SK-N-SH (cell line): Measurements from ENCODE around the gene RIN2. TPM values are rescaled to one million over a fixed set of nuclear protein-coding genes. Genes with fewer than 3 reads are reported as not detected.

ENCODE experiments used
- CTCF ChIA-PET: fragments of 300-600, 350-600 bp; formaldehyde crosslinking; extraction: SDS; loops from one replicate; lab custom pipeline; 2021; lab: Yijun Ruan, JAX
- POLR2A ChIA-PET: fragments of 350-600 bp; sonication (Branson Sonifier 250); formaldehyde crosslinking; extraction: SDS; loops from one replicate; lab custom pipeline; 2020; ENCODE audit warnings: antibody characterized with exemption, inconsistent platforms; lab: Yijun Ruan, JAX
- DNase-seq: peaks from one replicate; pipeline ENCODE4 v3.0.0; 2012
- H2AFZ ChIP-seq: fragments of 200-600 bp; sonication (generic); 2 replicates; pipeline ENCODE4 v1.8.1; 2016; ENCODE audit warnings: antibody characterized with exemption, mild to moderate bottlenecking, low read depth
- H3F3A ChIP-seq: fragments of 200-600 bp; sonication (generic); replicated peaks from 2 replicates; pipeline ENCODE3; 2016; ENCODE audit warnings: antibody characterized with exemption, mild to moderate bottlenecking; ENCODE audit not compliant: insufficient read depth
- H3K27ac ChIP-seq, 2 experiments: fragments of 200-500 bp in 1 of 2; fragments of 200-600 bp in 1 of 2; sonication (Bioruptor generic) in 1 of 2; sonication (generic), shearing (Covaris generic) in 1 of 2; 2 replicates each; pipeline versions ENCODE4 v1.5.1 to v1.6.1; 2014 to 2016; ENCODE audit warnings: low read depth in 2 of 2, inconsistent platforms in 1 of 2, low read length in 1 of 2, mild to moderate bottlenecking in 1 of 2, mixed read lengths in 1 of 2
- H3K27me3 ChIP-seq: fragments of 200-600 bp; sonication (generic), shearing (Covaris generic); 2 replicates; pipeline ENCODE4 v1.6.1; 2016; ENCODE audit warnings: mixed run types; ENCODE audit not compliant: insufficient read depth
- H3K36me3 ChIP-seq, 2 experiments: fragments of 200-500 bp in 1 of 2; fragments of 200-600 bp in 1 of 2; sonication (Bioruptor generic) in 1 of 2; sonication (generic) in 1 of 2; replicated peaks in 1 of 2; 2 replicates each; pipeline versions ENCODE3 to v1.5.1; 2014 to 2016; ENCODE audit warnings: low read length in 1 of 2, mild to moderate bottlenecking in 1 of 2; ENCODE audit not compliant: insufficient read depth in 2 of 2, control insufficient read depth in 1 of 2
- H3K4me1 ChIP-seq, 2 experiments: fragments of 200-500 bp in 1 of 2; fragments of 200-600 bp in 1 of 2; sonication (Bioruptor generic) in 1 of 2; sonication (generic), shearing (Covaris generic) in 1 of 2; 2 replicates each; pipeline versions ENCODE4 v1.5.1 to v1.6.1; 2014 to 2016; ENCODE audit warnings: low read depth in 1 of 2, low read length in 1 of 2, mixed run types in 1 of 2; ENCODE audit not compliant: insufficient read depth in 2 of 2, control insufficient read depth in 1 of 2
- H3K4me2 ChIP-seq: fragments of 200-600 bp; sonication (generic), shearing (Covaris generic); 2 replicates; pipeline ENCODE4 v1.6.1; 2017; ENCODE audit warnings: mixed run types
- H3K4me3 ChIP-seq, 2 experiments: fragments of 200-500 bp in 1 of 2; fragments of 200-600 bp in 1 of 2; sonication (Bioruptor generic) in 1 of 2; sonication (generic), shearing (Covaris generic) in 1 of 2; 2 replicates each; pipeline versions ENCODE4 v1.5.1 to v1.8.1; 2014 to 2016; ENCODE audit warnings: low read depth in 2 of 2, inconsistent platforms in 1 of 2, low read length in 1 of 2, mild to moderate bottlenecking in 1 of 2, mixed read lengths in 1 of 2, moderate library complexity in 1 of 2
- H3K79me2 ChIP-seq: fragments of 200-600 bp; sonication (generic); 2 replicates; pipeline ENCODE4 v1.8.1; 2017; ENCODE audit warnings: mild to moderate bottlenecking; ENCODE audit not compliant: insufficient read depth
- H3K9ac ChIP-seq: fragments of 200-600 bp; sonication (generic); 2 replicates; pipeline ENCODE4 v1.6.1; 2017; ENCODE audit warnings: mixed run types
- H3K9me2 ChIP-seq: fragments of 200-600 bp; sonication (generic); 2 replicates; pipeline ENCODE4 v1.6.1; 2017; ENCODE audit warnings: mixed run types
- H3K9me3 ChIP-seq: fragments of 200-600 bp; sonication (generic); 2 replicates; pipeline ENCODE4 v1.6.1; 2017; ENCODE audit warnings: mixed run types, mild to moderate bottlenecking, moderate library complexity
- H4K20me1 ChIP-seq: fragments of 200-600 bp; sonication (generic); 2 replicates; pipeline ENCODE4 v1.6.1; 2017; ENCODE audit warnings: mild to moderate bottlenecking, mixed run types; ENCODE audit not compliant: insufficient read depth
- ELF1 ChIP-seq: IDR thresholded peaks from 2 replicates; pipeline ENCODE4 v1.4.0; 2012
- FOSL2 ChIP-seq: IDR thresholded peaks from 2 replicates; pipeline ENCODE4 v1.4.0; 2012; ENCODE audit warnings: low read depth, mild to moderate bottlenecking, moderate library complexity, borderline replicate concordance
- GATA2 ChIP-seq: sonication (generic); formaldehyde crosslinking; IDR thresholded peaks from 2 replicates; pipeline ENCODE4 v1.5.0; 2020; ENCODE audit warnings: mild to moderate bottlenecking, missing genetic modification reagents
- JUND ChIP-seq: IDR thresholded peaks from 2 replicates; pipeline ENCODE4 v1.4.0; 2012
- MEF2A ChIP-seq: IDR thresholded peaks from 2 replicates; pipeline ENCODE4 v1.4.0; 2012; ENCODE audit warnings: low read depth, borderline replicate concordance
- NFIC ChIP-seq: IDR thresholded peaks from 2 replicates; pipeline ENCODE4 v1.4.0; 2012; ENCODE audit warnings: borderline replicate concordance
- NRF1 ChIP-seq: IDR thresholded peaks from 2 replicates; pipeline ENCODE4 v1.6.1; 2012; ENCODE audit warnings: low read depth, mild to moderate bottlenecking, low read length
- RXRA ChIP-seq: IDR thresholded peaks from 2 replicates; pipeline ENCODE4 v1.4.0; 2012; ENCODE audit warnings: low read depth, mild to moderate bottlenecking, borderline replicate concordance
- SIN3A ChIP-seq: IDR thresholded peaks from 2 replicates; pipeline ENCODE4 v1.6.1; 2012; ENCODE audit warnings: low read depth, mild to moderate bottlenecking, low read length, moderate library complexity, borderline replicate concordance
- TAF1 ChIP-seq: IDR thresholded peaks from 2 replicates; pipeline ENCODE4 v1.6.1; 2012; ENCODE audit warnings: low read depth, mild to moderate bottlenecking, low read length, moderate library complexity, borderline replicate concordance
- WGBS: methylation state at CpG from one replicate; pipeline ENCODE4 v1.1.6; 2017; ENCODE audit warnings: low lambda C conversion rate; 5-methylcytosine and 5-hydroxymethylcytosine counted together
- polyA plus RNA-seq, 3 experiments: library from polyadenylated mRNA; depleted of rRNA; stranded (reverse); fragments of >200 nt; gene quantifications; 2 replicates each; pipeline ENCODE4 v1.2.3, GENCODE V29; 2012
- TF ChIP-seq, protein P1 (sequence below): fragments of 150-350 bp; IDR thresholded peaks from 2 replicates; pipeline ENCODE4 v1.6.1; 2016; ENCODE audit warnings: mild to moderate bottlenecking, low read depth, low read length
- TF ChIP-seq, protein P2 (sequence below): IDR thresholded peaks from 2 replicates; pipeline ENCODE4 v1.4.0; 2012; ENCODE audit warnings: low read depth
- TF ChIP-seq, protein P3 (sequence below): IDR thresholded peaks from 2 replicates; pipeline ENCODE4 v1.4.0; 2012; ENCODE audit warnings: low read depth, borderline replicate concordance
- TF ChIP-seq, protein P4 (sequence below): fragments of 150-350 bp; IDR thresholded peaks from 2 replicates; pipeline ENCODE4 v1.6.1; 2017; ENCODE audit warnings: antibody characterized with exemption, low read length, low read depth, borderline replicate concordance
- TF ChIP-seq, protein P5 (sequence below): IDR thresholded peaks from 2 replicates; pipeline ENCODE4; 2012
- TF ChIP-seq, protein P6 (sequence below): IDR thresholded peaks from 2 replicates; pipeline ENCODE4 v1.6.1; 2012; ENCODE audit warnings: mild to moderate bottlenecking, low read depth, low read length, moderate library complexity

The RIN2 gene
- polyA plus RNA-seq, 1 of the 3 experiments (the other 2 are of a cell fraction) = 6.8 TPM

DNA sequence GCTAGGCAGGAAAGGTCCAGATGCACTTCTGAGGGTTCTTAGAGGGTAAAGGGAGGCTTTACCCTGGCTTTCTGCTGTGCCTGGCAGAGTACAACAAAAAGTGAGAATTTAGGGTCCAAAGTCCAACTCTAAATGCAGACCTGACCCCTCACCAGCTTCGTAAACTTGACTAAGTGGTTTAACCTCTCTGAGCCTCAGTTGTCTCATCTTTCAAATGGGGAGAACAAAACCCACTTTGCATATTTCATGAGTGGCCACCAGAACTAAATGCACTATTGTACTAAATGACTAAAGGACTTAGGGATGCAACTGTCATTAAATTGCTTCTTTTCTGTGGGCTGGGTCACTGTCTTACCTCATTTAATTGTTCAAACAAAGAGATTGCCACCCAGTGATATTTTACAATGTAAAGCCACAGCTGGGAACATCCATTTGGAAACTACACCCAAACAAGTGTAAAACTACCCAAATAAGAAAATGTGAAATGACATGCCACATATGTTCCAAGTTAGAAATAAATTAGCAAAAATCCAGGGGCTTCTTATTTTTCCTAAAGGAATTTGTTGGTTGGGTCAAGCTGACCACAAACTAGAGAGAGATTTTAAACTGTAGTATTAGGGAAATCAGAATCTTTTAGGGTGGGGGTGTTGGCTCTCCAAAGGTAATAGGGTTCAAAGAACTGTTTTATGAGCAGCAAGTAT is 48.3 kb upstream of the RIN2 start:
- Histone ChIP-seq H3K36me3 (no peaks in the 10 kb centered on the region), H3K27me3 (peaks cover 31% of the 10 kb centered on the region), H3K4me1 (no peaks in the 10 kb centered on the region), H3K9ac (no peak overlapping the region), H3F3A (no peaks in the 10 kb centered on the region), H4K20me1 (no peaks in the 10 kb centered on the region), H2AFZ (no peak overlapping the region), H3K9me3 (no peaks in the 10 kb centered on the region), H3K4me3 (no peak overlapping the region), H3K9me2 (no peaks in the 10 kb centered on the region), H3K4me2 (no peak overlapping the region), H3K27ac (no peak overlapping the region), H3K79me2 (no peaks in the 10 kb centered on the region)
- ChIA-PET POLR2A (no interaction called here), CTCF (interaction anchor here (1.1 to 2.1 kb wide), 3 partner anchors 17 to 48 kb away, joined by 3 to 7 read pairs (median 5); no protein-coding TSS in a partner anchor)
- 36% methylated on average over 1 of the region's 1 CpG for WGBS
- no peak for DNase-seq
- no peak for TF ChIP-seq FOSL2
- TF ChIP-seq NRF1 = no peak
- TF ChIP-seq, protein P1, sequence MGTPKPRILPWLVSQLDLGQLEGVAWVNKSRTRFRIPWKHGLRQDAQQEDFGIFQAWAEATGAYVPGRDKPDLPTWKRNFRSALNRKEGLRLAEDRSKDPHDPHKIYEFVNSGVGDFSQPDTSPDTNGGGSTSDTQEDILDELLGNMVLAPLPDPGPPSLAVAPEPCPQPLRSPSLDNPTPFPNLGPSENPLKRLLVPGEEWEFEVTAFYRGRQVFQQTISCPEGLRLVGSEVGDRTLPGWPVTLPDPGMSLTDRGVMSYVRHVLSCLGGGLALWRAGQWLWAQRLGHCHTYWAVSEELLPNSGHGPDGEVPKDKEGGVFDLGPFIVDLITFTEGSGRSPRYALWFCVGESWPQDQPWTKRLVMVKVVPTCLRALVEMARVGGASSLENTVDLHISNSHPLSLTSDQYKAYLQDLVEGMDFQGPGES = no peak
- no peak for TF ChIP-seq GATA2 (CRISPR knock-in tag)
- no peak for TF ChIP-seq MEF2A

DNA sequence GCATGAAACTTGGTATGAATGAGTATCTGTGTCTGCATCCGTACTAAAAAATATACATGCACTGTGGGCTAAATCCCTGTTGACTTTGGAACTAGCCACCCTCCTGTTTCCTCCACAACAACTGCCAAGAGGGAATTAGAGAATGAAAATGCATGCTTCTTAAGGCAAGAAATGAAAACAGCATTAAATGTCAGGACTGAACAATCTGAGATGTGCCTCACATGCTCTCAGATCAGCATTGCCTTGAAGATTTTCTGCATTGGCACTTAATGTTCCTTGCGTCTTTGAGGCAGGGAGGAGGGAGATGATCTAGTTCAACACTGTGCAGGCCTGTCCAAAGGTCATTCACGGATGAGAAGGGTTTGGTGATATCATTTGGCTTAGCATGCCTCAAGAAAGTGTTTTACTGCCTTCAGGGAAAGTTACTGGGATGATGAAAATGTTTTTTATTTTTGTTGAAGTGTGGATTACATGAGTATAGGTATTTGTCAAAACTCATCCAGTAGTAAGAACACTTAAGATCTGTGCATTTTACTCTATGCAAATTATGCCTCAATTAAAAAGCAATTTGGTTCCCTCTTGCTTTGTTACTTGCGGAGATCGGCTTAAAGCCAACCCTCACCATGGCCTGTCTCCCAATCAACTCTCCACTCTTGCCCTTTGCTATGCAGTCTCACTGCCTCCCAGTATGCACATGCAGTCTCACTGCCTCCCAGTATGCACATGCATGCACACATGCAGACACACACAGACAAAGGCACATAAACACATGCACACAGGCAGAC is 47.5 kb upstream of the RIN2 start:
- no peaks in the 10 kb centered on the region for H3K9me2 ChIP-seq
- no peaks in the 10 kb centered on the region for H3K79me2 ChIP-seq
- H3F3A ChIP-seq = no peaks in the 10 kb centered on the region
- no peak overlapping the region for H2AFZ ChIP-seq
- no peak overlapping the region for H3K9ac ChIP-seq
- no peaks in the 10 kb centered on the region for H4K20me1 ChIP-seq
- no peak for DNase-seq
- WGBS = 60% methylated on average over 5 of the region's 5 CpGs
- H3K4me3 ChIP-seq = no peak overlapping the region
- no peak overlapping the region for H3K27ac ChIP-seq
- no peaks in the 10 kb centered on the region for H3K9me3 ChIP-seq
- no peak overlapping the region for H3K4me2 ChIP-seq
- no peaks in the 10 kb centered on the region for H3K36me3 ChIP-seq
- H3K27me3 ChIP-seq = peaks cover 31% of the 10 kb centered on the region
- no peaks in the 10 kb centered on the region for H3K4me1 ChIP-seq
- CTCF ChIA-PET = interaction anchor here (2.1 kb wide), 2 partner anchors 18 to 48 kb away, joined by 5 to 7 read pairs; no protein-coding TSS in a partner anchor
- POLR2A ChIA-PET = no interaction called here
- TF ChIP-seq, protein P2, sequence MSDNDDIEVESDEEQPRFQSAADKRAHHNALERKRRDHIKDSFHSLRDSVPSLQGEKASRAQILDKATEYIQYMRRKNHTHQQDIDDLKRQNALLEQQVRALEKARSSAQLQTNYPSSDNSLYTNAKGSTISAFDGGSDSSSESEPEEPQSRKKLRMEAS = no peak
- TF ChIP-seq SIN3A = no peak
- TF ChIP-seq, protein P3, sequence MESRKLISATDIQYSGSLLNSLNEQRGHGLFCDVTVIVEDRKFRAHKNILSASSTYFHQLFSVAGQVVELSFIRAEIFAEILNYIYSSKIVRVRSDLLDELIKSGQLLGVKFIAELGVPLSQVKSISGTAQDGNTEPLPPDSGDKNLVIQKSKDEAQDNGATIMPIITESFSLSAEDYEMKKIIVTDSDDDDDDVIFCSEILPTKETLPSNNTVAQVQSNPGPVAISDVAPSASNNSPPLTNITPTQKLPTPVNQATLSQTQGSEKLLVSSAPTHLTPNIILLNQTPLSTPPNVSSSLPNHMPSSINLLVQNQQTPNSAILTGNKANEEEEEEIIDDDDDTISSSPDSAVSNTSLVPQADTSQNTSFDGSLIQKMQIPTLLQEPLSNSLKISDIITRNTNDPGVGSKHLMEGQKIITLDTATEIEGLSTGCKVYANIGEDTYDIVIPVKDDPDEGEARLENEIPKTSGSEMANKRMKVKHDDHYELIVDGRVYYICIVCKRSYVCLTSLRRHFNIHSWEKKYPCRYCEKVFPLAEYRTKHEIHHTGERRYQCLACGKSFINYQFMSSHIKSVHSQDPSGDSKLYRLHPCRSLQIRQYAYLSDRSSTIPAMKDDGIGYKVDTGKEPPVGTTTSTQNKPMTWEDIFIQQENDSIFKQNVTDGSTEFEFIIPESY = no peak
- TF ChIP-seq, protein P4, sequence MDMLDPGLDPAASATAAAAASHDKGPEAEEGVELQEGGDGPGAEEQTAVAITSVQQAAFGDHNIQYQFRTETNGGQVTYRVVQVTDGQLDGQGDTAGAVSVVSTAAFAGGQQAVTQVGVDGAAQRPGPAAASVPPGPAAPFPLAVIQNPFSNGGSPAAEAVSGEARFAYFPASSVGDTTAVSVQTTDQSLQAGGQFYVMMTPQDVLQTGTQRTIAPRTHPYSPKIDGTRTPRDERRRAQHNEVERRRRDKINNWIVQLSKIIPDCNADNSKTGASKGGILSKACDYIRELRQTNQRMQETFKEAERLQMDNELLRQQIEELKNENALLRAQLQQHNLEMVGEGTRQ = no peak
- TF ChIP-seq JUND = no peak
- TF ChIP-seq RXRA = no peak
- TF ChIP-seq FOSL2 = no peak
- TF ChIP-seq, protein P5, sequence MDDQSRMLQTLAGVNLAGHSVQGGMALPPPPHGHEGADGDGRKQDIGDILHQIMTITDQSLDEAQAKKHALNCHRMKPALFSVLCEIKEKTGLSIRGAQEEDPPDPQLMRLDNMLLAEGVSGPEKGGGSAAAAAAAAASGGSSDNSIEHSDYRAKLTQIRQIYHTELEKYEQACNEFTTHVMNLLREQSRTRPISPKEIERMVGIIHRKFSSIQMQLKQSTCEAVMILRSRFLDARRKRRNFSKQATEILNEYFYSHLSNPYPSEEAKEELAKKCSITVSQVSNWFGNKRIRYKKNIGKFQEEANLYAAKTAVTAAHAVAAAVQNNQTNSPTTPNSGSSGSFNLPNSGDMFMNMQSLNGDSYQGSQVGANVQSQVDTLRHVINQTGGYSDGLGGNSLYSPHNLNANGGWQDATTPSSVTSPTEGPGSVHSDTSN = no peak
- TF ChIP-seq NFIC = no peak
- TF ChIP-seq, protein P6, sequence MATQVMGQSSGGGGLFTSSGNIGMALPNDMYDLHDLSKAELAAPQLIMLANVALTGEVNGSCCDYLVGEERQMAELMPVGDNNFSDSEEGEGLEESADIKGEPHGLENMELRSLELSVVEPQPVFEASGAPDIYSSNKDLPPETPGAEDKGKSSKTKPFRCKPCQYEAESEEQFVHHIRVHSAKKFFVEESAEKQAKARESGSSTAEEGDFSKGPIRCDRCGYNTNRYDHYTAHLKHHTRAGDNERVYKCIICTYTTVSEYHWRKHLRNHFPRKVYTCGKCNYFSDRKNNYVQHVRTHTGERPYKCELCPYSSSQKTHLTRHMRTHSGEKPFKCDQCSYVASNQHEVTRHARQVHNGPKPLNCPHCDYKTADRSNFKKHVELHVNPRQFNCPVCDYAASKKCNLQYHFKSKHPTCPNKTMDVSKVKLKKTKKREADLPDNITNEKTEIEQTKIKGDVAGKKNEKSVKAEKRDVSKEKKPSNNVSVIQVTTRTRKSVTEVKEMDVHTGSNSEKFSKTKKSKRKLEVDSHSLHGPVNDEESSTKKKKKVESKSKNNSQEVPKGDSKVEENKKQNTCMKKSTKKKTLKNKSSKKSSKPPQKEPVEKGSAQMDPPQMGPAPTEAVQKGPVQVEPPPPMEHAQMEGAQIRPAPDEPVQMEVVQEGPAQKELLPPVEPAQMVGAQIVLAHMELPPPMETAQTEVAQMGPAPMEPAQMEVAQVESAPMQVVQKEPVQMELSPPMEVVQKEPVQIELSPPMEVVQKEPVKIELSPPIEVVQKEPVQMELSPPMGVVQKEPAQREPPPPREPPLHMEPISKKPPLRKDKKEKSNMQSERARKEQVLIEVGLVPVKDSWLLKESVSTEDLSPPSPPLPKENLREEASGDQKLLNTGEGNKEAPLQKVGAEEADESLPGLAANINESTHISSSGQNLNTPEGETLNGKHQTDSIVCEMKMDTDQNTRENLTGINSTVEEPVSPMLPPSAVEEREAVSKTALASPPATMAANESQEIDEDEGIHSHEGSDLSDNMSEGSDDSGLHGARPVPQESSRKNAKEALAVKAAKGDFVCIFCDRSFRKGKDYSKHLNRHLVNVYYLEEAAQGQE = no peak
- TF ChIP-seq TAF1 = no peak
- TF ChIP-seq ELF1 = no peak
